BLaER1 treated with 17β-estradiol and CSF1 and Interleukin-3, amounts not matched to agents 10 nM and 100 nM (cell line): ENCODE results near the gene SUN1.
"Not testable (repeated sequence)": the region's sequence is repeated elsewhere in the genome, so short reads cannot be mapped to it uniquely, and the experiment has no call there.

Source experiments
- H3K27ac ChIP-seq, 11 experiments: shearing (Covaris generic); formaldehyde crosslinking; 2 replicates each; pipeline ENCODE4 v1.8.1; 2022
- H3K27me3 ChIP-seq, 11 experiments: shearing (Covaris generic); formaldehyde crosslinking; 2 replicates each; pipeline ENCODE4 v1.8.1; 2022
- H3K36me3 ChIP-seq, 11 experiments: shearing (Covaris generic); formaldehyde crosslinking; 2 replicates each; pipeline ENCODE4 v1.8.1; 2022
- H3K4me1 ChIP-seq, 10 experiments: shearing (Covaris generic); formaldehyde crosslinking; 2 replicates each; pipeline ENCODE4 v1.8.1; 2022
- H3K4me2 ChIP-seq, 11 experiments: shearing (Covaris generic); formaldehyde crosslinking; 2 replicates each; pipeline ENCODE4 v1.8.1; 2022
- H3K4me3 ChIP-seq, 10 experiments: shearing (Covaris generic); formaldehyde crosslinking; 2 replicates each; pipeline ENCODE4 v1.8.1; 2022
- H3K9ac ChIP-seq, 11 experiments: shearing (Covaris generic); formaldehyde crosslinking; 2 replicates each; pipeline ENCODE4 v1.8.1; 2022
- H3K9me3 ChIP-seq, 11 experiments: shearing (Covaris generic); formaldehyde crosslinking; replicated peaks in 1 of 11; 2 replicates each; pipeline ENCODE4 v1.8.1; 2022
- H4K20me1 ChIP-seq, 11 experiments: shearing (Covaris generic); formaldehyde crosslinking; 2 replicates each; pipeline ENCODE4 v1.8.1; 2022
- Cebpa-rat ChIP-seq, 11 experiments: shearing (Covaris generic); IDR thresholded peaks; 2 replicates each; pipeline ENCODE4 v1.8.1; 2022

Gene SUN1

GRCh38 chr7:844514-844913 lies 12.2 kb downstream of the SUN1 start:
- no peaks in the 10 kb centered on the region for H3K4me1 ChIP-seq
- H3K27me3 ChIP-seq: no peaks in the 10 kb centered on the region
- H3K27ac ChIP-seq: no peak overlapping the region
- H3K4me3 ChIP-seq: no peak overlapping the region
- H4K20me1 ChIP-seq: peaks cover 0 to 89% (median 69%) of the 10 kb centered on the region in 11 experiments; a peak in 20 of 22 replicates
- H3K9ac ChIP-seq: no peak overlapping the region; a peak in 1 of 22 replicates
- TF ChIP-seq Cebpa-rat (IDR thresholded peaks at IDR 0.05): no peak
- peaks cover 0 to 25% (median 0%) of the 10 kb centered on the region in 11 experiments; a peak in 9 of 22 replicates for H3K9me3 ChIP-seq
- H3K36me3 ChIP-seq: peaks cover 83 to 100% (median 93%) of the 10 kb centered on the region in 11 experiments
- H3K4me2 ChIP-seq: no peak overlapping the region

- peaks cover 83 to 100% (median 93%) of the 10 kb centered on the region in 11 experiments for H3K36me3 ChIP-seq
- H3K4me2 ChIP-seq: no peak overlapping the region
- H3K4me3 ChIP-seq: no peak overlapping the region
- no peak overlapping the region for H3K27ac ChIP-seq
- H3K27me3 ChIP-seq: no peaks in the 10 kb centered on the region
- H4K20me1 ChIP-seq: peaks cover 0 to 89% (median 69%) of the 10 kb centered on the region in 11 experiments; a peak in 20 of 22 replicates
- peaks cover 0 to 25% (median 0%) of the 10 kb centered on the region in 11 experiments; a peak in 9 of 22 replicates for H3K9me3 ChIP-seq
- TF ChIP-seq Cebpa-rat (IDR thresholded peaks at IDR 0.05): no peak
- H3K9ac ChIP-seq: no peak overlapping the region
- no peaks in the 10 kb centered on the region for H3K4me1 ChIP-seq
Observed at GRCh38 chr7:845091-845490, 12.8 kb downstream of the SUN1 start.

- peaks cover 0 to 90% (median 70%) of the 10 kb centered on the region in 11 experiments; a peak in 20 of 22 replicates for H4K20me1 ChIP-seq
- no peak overlapping the region for H3K4me3 ChIP-seq
- H3K4me1 ChIP-seq: no peaks in the 10 kb centered on the region
- no peak overlapping the region for H3K9ac ChIP-seq
- H3K27me3 ChIP-seq: no peaks in the 10 kb centered on the region
- H3K9me3 ChIP-seq: peaks cover 0 to 25% (median 0%) of the 10 kb centered on the region in 11 experiments; a peak in 9 of 22 replicates
- H3K27ac ChIP-seq: no peak overlapping the region
- no peak for TF ChIP-seq Cebpa-rat (IDR thresholded peaks at IDR 0.05)
- no peak overlapping the region for H3K4me2 ChIP-seq
- peaks cover 85 to 100% (median 95%) of the 10 kb centered on the region in 11 experiments for H3K36me3 ChIP-seq
Observed at GRCh38 chr7:845731-846130, 13.5 kb downstream of the SUN1 start.

- H3K9ac ChIP-seq, H3K4me2 ChIP-seq, H3K27me3 ChIP-seq, H3K27ac ChIP-seq, H3K4me1 ChIP-seq, H3K4me3 ChIP-seq: not testable (repeated sequence)
- Histone ChIP-seq H3K36me3 (peaks cover 86 to 100% (median 96%) of the 10 kb centered on the region in 11 experiments), H3K9me3 (peaks cover 0 to 25% (median 0%) of the 10 kb centered on the region in 11 experiments; a peak in 9 of 22 replicates), H4K20me1 (peaks cover 4 to 96% (median 74%) of the 10 kb centered on the region in 11 experiments; a peak in 21 of 22 replicates)
Observed at GRCh38 chr7:846958-847650, 14.8 kb downstream of the SUN1 start.

- H3K4me3 ChIP-seq, H3K27me3 ChIP-seq, H3K4me2 ChIP-seq, H3K9ac ChIP-seq, H3K4me1 ChIP-seq, H3K27ac ChIP-seq: not testable (repeated sequence)
- Histone ChIP-seq H4K20me1 (peaks cover 4 to 95% (median 74%) of the 10 kb centered on the region in 11 experiments; a peak in 21 of 22 replicates), H3K36me3 (peaks cover 86 to 100% (median 96%) of the 10 kb centered on the region in 11 experiments), H3K9me3 (peaks cover 0 to 25% (median 0%) of the 10 kb centered on the region in 11 experiments; a peak in 9 of 22 replicates)
Observed at GRCh38 chr7:847728-848127, 15.5 kb downstream of the SUN1 start.

GRCh38 chr7:849145-849544 lies 16.9 kb downstream of the SUN1 start:
- Histone ChIP-seq H4K20me1 (peaks cover 4 to 94% (median 73%) of the 10 kb centered on the region in 11 experiments; a peak in 21 of 22 replicates), H3K36me3 (peaks cover 86 to 100% (median 96%) of the 10 kb centered on the region in 11 experiments), H3K27me3 (no peaks in the 10 kb centered on the region), H3K27ac (no peak overlapping the region), H3K4me1 (no peaks in the 10 kb centered on the region), H3K9ac (no peak overlapping the region), H3K9me3 (peaks cover 0 to 25% (median 0%) of the 10 kb centered on the region in 11 experiments; a peak in 9 of 22 replicates), H3K4me3 (no peak overlapping the region), H3K4me2 (no peak overlapping the region)
- TF ChIP-seq Cebpa-rat (IDR thresholded peaks at IDR 0.05): no peak

- TF ChIP-seq Cebpa-rat (IDR thresholded peaks at IDR 0.05): no peak
- Histone ChIP-seq H3K4me3 (no peak overlapping the region), H3K36me3 (peaks cover 86 to 100% (median 96%) of the 10 kb centered on the region in 11 experiments), H3K4me2 (no peak overlapping the region), H3K27ac (no peak overlapping the region), H4K20me1 (peaks cover 4 to 93% (median 69%) of the 10 kb centered on the region in 11 experiments; a peak in 21 of 22 replicates), H3K4me1 (no peaks in the 10 kb centered on the region), H3K9ac (no peak overlapping the region), H3K9me3 (peaks cover 0 to 25% (median 0%) of the 10 kb centered on the region in 11 experiments; a peak in 9 of 22 replicates), H3K27me3 (no peaks in the 10 kb centered on the region)
Observed at GRCh38 chr7:849781-850180, 17.5 kb downstream of the SUN1 start.

GRCh38 chr7:851204-851603 lies 18.9 kb downstream of the SUN1 start:
- Histone ChIP-seq H4K20me1 (peaks cover 4 to 92% (median 65%) of the 10 kb centered on the region in 11 experiments; a peak in 21 of 22 replicates), H3K27me3 (no peaks in the 10 kb centered on the region), H3K4me1 (no peaks in the 10 kb centered on the region), H3K27ac (no peak overlapping the region), H3K9ac (no peak overlapping the region), H3K4me3 (no peak overlapping the region), H3K36me3 (peaks cover 89 to 100% (median 96%) of the 10 kb centered on the region in 11 experiments), H3K4me2 (no peak overlapping the region), H3K9me3 (peaks cover 0 to 18% (median 0%) of the 10 kb centered on the region in 11 experiments; a peak in 9 of 22 replicates)
- TF ChIP-seq Cebpa-rat (IDR thresholded peaks at IDR 0.05): no peak

GRCh38 chr7:853366-854117 lies 21.3 kb downstream of the SUN1 start:
- Histone ChIP-seq H3K27ac (no peak overlapping the region), H3K9me3 (no peaks in the 10 kb centered on the region), H3K9ac (no peak overlapping the region), H3K4me1 (no peaks in the 10 kb centered on the region), H3K4me2 (no peak overlapping the region), H3K27me3 (no peaks in the 10 kb centered on the region), H4K20me1 (peaks cover 4 to 96% (median 46%) of the 10 kb centered on the region in 11 experiments; a peak in 21 of 22 replicates), H3K36me3 (peaks cover 99 to 100% (median 100%) of the 10 kb centered on the region in 11 experiments), H3K4me3 (no peak overlapping the region)
- TF ChIP-seq Cebpa-rat (IDR thresholded peaks at IDR 0.05): no peak
